GM19025 (cell line): Measurements from ENCODE around the gene LILRB4.
"Not testable (repeated sequence)": the region's sequence is repeated elsewhere in the genome, so short reads cannot be mapped to it uniquely, and the experiment has no call there.

ENCODE experiments used
- ATAC-seq: cut with Tn5 transposase; IDR thresholded peaks from one replicate; pipeline ENCODE4 v1.9.1; 2021; ENCODE audit warnings: mild to moderate bottlenecking, low read depth, moderate library complexity; ENCODE audit not compliant: unreplicated experiment

Gene LILRB4

DNA sequence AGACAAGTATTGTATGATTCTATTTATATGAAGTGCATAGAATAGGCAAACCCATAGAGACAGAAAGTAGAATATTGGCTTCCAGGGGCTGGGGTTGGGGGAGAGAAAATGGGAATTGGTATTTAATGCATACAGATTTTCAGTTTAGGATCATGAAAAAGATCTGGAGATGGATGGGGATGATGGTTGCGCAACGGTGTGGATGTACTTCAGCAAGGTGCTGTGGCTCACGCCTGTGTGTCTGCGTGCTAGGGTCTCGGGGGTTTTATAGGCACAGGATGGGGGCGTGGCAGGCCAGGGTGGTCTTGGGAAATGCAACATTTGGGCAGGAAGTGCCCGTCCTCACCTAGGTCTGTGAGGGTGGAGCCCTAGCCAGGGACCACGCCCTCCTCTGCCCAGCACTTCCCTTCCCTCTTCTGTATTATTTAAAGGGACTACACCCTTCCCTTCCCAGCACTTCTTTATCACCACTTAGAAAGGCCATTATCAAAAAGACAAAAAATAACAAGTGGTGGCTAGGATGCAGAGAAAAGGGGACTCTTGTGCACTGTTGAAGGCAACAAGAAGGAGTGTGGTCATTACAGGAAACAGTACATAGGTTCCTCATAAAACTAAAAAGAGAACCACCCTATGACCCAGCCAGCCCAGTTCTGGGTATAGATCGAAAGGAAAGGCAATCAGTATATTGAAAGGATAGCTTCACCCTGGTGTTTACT lies 29.0 kb downstream of the LILRB4 start:
- ATAC-seq = no peak

DNA sequence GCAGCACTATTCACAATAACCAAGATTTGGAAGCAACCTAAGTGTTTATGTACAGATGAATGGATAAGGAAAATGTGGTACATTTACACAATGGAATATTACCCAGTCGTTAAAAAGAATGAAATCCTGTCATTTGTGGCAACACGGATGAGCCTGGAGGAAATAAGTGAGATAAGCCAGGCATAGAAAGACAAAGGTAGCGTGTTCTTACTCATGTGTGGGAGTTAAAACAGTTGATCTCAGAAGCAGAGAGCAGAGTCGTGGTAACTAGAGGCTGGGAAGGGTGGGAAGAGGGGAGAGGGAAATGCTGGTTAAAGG lies 29.5 kb downstream of the LILRB4 start:
- no peak for ATAC-seq

DNA sequence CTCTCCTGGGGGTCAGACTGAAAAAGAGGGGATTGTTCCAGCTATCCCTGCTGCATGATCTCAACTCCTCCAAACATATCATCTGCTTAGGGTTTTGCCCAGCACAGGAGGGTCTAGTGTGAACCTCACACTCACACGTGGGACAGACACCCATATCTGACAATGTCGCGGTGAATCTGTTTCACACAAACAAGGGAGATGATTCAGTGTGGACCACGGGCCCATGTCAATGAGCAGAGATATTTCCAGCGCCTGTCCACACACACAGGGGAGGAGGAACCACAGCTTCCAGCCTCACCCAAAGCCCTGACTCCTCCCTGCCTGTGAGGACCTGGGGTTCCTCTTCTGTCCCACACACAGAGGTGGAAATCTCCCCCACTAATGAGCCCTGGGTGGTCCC lies 31.9 kb downstream of the LILRB4 start:
- ATAC-seq = no peak

DNA sequence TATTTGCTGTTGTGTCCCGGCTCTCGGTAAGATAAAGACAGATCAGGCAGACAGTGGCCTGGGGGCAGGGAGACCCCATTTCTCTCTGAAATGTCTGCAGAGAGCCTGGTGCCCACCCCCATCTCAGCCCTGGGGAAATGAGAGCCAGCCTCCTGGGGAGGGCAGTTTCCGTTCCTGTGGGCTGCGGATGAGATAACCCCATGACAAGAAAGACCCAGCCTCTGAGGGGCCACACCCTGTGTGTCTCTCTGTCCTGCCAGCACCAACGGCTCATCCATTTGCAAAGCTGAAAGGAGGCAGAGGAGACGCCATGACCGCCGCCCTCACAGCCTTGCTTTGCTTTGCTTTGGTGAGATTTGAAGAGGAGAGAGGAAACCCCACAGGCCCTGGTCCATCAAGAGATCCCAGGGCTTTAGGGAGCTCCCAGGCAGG lies 33.3 kb downstream of the LILRB4 start:
- ATAC-seq = no peak

DNA sequence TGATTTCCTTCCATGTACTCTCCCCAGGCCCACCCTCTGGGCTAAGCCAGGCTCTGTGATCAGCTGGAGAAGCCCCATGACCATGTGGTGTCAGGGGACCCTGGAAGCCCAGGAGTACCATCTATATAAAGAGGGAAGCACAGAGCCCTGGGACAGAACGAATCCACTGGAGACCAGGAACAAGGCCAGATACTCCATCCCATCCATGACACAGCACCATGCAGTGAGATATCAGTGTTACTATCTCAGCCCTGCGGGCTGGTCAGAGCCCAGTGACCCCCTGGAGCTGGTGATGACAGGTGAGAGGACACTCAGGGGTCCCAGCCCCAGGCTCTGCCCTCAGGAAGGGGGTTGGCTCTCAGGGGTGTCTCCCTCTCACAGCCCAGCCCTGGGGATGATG lies 34.0 kb downstream of the LILRB4 start:
- ATAC-seq = no peak

DNA sequence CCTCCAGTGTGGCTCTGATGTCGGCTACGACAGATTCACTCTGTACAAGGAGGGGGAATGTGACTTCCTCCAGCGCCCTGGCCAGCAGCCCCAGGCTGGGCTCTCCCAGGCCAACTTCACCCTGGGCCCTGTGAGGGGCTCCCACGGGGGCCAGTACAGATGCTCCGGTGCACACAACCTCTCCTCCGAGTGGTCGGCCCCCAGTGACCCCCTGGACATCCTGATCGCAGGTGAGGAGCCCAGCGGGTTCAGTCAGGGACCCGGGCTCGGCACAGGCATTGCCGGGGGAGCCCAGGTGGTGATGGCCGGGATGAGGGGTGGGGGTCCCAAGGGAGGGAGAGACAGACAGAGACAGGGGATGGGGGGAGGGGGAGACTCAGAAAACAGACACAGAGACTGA lies 34.9 kb downstream of the LILRB4 start:
- ATAC-seq = not testable (repeated sequence)

DNA sequence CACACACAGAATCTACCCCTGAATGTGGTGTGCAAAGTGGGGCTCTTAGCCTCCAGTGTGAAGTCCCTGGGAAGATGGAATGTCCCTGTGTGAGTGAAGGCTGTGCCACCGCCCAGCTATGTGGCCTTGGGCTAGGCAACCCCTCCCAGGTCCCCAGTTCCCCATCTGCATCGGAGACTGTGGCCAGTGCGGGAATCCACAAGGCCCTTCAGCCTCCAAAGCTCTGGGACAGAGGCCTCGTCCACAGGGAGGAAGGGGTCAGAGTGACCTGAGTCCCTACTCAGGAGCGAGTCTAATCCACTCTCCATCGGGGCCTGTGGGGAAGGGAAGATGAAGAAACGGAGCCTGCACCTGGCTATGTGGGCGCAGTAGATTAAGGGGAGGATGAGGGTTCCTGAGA lies 42.1 kb downstream of the LILRB4 start:
- no peak for ATAC-seq

DNA sequence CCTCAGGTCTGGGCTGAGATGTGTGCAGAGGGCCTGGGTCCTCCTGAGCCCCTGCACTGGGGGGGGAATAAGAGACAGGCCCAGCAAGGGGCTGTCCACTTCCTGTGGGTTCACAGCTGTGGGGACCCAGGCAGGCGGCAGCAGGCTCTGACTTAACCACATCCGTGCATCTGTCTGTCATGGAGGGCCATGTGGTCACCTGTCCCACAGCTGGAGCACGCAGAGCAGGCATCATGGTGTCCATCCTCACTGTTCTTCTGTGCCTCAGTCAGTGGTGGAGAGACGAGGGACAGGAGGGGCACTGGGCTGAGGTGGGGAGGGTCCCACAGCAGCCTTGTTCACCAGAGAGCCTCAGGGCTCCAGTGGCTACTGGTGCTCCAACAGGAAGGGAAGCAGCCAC lies 45.2 kb downstream of the LILRB4 start:
- no peak for ATAC-seq

DNA sequence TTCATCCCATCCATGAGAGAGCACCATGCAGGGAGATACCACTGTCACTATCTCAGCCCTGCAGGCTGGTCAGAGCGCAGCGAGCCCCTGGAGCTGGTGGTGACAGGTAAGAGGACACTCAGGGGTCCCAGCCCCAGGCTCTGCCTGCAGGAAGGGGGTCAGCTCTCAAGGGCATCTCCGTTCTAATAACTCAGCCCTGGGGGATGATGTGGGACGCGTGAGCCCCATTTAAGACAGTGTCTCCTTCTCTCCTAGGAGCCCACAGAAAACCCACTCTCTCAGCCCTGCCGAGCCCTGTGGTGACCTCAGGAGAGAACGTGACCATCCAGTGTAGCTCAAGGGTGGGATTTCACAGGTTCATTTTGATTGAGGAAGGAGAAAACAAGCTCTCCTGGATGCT lies 46.0 kb downstream of the LILRB4 start:
- ATAC-seq = no peak

DNA sequence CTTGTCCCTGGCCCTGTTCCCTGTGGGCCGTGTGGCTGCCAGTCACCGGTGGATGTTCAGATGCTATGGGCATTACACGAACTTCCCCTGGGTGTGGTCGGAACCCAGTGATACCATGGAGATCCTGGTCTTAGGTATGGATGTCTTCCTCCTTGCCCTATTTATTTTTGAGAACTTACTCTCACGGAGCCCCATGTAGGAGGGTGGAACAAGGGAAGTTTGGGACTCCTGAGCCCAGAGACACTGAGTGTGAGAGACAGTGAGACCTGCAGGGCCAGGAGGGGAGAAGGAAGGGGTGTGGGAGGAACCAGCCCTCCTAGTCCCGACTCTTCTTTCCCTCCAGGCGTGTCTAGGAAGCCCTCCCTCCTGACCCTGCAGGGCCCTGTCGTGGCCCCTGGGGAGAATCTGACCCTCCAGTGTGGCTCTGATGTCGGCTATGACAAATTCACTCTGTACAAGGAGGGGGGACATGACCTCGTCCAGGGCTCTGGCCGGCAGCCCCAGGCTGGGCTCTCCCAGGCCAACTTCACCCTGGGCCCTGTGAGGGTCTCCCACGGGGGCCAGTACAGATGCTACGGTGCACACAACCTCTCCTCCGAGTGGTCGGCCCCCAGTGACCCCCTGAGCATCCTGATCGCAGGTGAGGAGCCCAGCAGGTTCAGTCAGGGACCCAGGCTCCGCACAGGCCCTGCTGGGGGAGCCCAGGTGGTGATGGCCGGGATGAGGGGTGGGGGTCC lies 46.6 kb downstream of the LILRB4 start:
- ATAC-seq = no peak

DNA sequence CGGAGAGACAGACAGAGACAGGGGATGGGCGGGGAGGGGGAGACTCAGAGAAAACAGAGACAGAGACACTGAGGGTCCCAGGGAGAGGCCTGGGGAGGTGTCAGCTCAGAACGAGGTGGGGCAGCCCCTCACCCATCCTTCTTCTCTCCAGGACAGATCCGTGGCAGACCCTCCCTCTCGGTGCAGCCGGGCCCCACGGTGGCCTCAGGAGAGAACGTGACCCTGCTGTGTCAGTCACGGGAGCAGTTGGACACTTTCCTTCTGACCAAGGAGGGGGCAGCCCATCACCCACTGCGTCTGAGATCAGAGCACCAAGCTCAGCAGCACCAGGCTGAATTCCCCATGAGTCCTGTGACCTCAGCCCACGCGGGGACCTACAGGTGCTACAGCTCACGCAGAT lies 47.2 kb downstream of the LILRB4 start:
- ATAC-seq = not testable (repeated sequence)
